NB4 (cell line): ENCODE results near the gene DDX47.

ENCODE experiments used
- CTCF ChIP-seq: IDR thresholded peaks from one replicate; pipeline ENCODE4 v1.5.1; 2012; ENCODE audit warnings: low read depth, low read length
- POLR2A ChIP-seq: IDR thresholded peaks from 2 replicates; pipeline ENCODE4 v1.6.1; 2011; ENCODE audit warnings: mild to moderate bottlenecking; ENCODE audit not compliant: insufficient read length; ENCODE audit errors: extremely low read depth
- TF ChIP-seq, protein P1 (sequence below): IDR thresholded peaks from 2 replicates; pipeline ENCODE4 v1.6.1; 2011; ENCODE audit warnings: low read depth, low read length

- TF ChIP-seq CTCF = peak; percentile 46
- no peak for TF ChIP-seq POLR2A
- TF ChIP-seq, protein P1, sequence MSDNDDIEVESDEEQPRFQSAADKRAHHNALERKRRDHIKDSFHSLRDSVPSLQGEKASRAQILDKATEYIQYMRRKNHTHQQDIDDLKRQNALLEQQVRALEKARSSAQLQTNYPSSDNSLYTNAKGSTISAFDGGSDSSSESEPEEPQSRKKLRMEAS = no peak
These were observed 24.1 kb downstream of the DDX47 start for GRCh38 chr12:12837025-12837812.
